ENCODE measurements around the gene ERCC5. TPM values are rescaled to one million over a fixed set of nuclear protein-coding genes. Genes with fewer than 3 reads are reported as not detected.

Gene ERCC5
- total and polyA plus RNA-seq, 2 experiments from 2014 or later: 49.2 to 78.5 TPM

GRCh38 chr13:102897371-102898138, 51.7 kb downstream of the ERCC5 start:
- Histone ChIP-seq H3K9me2 (ENCODE audit: insufficient read depth) (no peaks in the 10 kb centered on the region), H3K79me2 (ENCODE audit: insufficient read depth) (no peaks in the 10 kb centered on the region), H3K27ac (no peak overlapping the region), H3K36me3 (ENCODE audit: low read depth) (no peaks in the 10 kb centered on the region), H3K4me3 (no peak overlapping the region), H3K4me2 (ENCODE audit: unreplicated experiment) (no peak overlapping the region), H4K20me1 (ENCODE audit: insufficient read depth) (no peaks in the 10 kb centered on the region), H3F3A (ENCODE audit: insufficient read depth) (no peaks in the 10 kb centered on the region), H3K9ac (no peak overlapping the region), H3K4me1 (ENCODE audit: insufficient read depth) (peaks cover 6% of the 10 kb centered on the region; the same call in 1 of the 2 replicates), H3K9me3 (ENCODE audit: low read depth) (no peaks in the 10 kb centered on the region), H2AFZ (no peak overlapping the region), H3K27me3 (replicated peaks; ENCODE audit: insufficient read depth) (no peaks in the 10 kb centered on the region)
- DNase-seq: no peak
- in situ Hi-C loops (cut with MboI): no loop called here
- TF ChIP-seq EZH2 (IDR thresholded peaks at IDR 0.05; ENCODE audit: insufficient read depth, poor library complexity, severe bottlenecking) (no peak), EZH2phosphoT487 (IDR thresholded peaks at IDR 0.05; ENCODE audit: insufficient read depth, low read depth) (no peak)
- 89 to 94% methylated on average over 6 of the region's 6 CpGs for WGBS, 2 experiments (ENCODE audit: low coverage in 1 of 2, low lambda C conversion rate in 2 of 2, missing lambda C conversion rate in 2 of 2)

DNA sequence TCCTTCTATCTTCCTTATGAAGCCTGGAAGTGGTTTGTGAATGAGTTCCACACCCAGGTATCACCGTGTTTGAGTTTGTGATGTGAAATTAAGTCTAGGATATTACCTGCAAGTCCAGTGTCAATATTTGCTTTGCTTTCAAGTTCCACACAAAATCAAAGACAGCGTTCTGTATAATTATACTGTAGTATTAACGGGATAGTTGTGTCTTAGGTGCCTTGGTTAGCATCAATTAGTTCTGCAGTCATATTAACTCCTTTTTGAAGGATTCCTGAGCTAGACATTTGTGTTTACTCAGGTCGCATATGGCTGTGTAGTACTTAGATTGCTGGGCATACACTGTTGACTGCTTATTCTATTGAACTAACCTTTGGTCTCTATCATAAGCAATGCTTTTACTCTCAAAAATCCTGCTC, 54.4 kb downstream of the ERCC5 start:
- in situ Hi-C loops (cut with MboI): no loop called here
- Histone ChIP-seq H3K4me3 (no peak overlapping the region), H3K79me2 (ENCODE audit: insufficient read depth) (no peaks in the 10 kb centered on the region), H3K4me2 (ENCODE audit: unreplicated experiment) (no peak overlapping the region), H3F3A (ENCODE audit: insufficient read depth) (no peaks in the 10 kb centered on the region), H3K9me3 (ENCODE audit: low read depth) (no peaks in the 10 kb centered on the region), H3K36me3 (ENCODE audit: low read depth) (no peaks in the 10 kb centered on the region), H3K27me3 (replicated peaks; ENCODE audit: insufficient read depth) (no peaks in the 10 kb centered on the region), H4K20me1 (ENCODE audit: insufficient read depth) (no peaks in the 10 kb centered on the region), H3K27ac (no peak overlapping the region), H2AFZ (no peak overlapping the region), H3K9me2 (ENCODE audit: insufficient read depth) (no peaks in the 10 kb centered on the region), H3K9ac (no peak overlapping the region), H3K4me1 (ENCODE audit: insufficient read depth) (peaks cover 6% of the 10 kb centered on the region; the same call in 1 of the 2 replicates)
- 70 to 75% methylated on average over 4 of the region's 4 CpGs for WGBS, 2 experiments (ENCODE audit: low coverage in 1 of 2, low lambda C conversion rate in 2 of 2, missing lambda C conversion rate in 2 of 2)
- DNase-seq: no peak
- TF ChIP-seq EZH2phosphoT487 (IDR thresholded peaks at IDR 0.05; ENCODE audit: insufficient read depth, low read depth) (no peak), EZH2 (IDR thresholded peaks at IDR 0.05; ENCODE audit: insufficient read depth, poor library complexity, severe bottlenecking) (no peak)

DNA sequence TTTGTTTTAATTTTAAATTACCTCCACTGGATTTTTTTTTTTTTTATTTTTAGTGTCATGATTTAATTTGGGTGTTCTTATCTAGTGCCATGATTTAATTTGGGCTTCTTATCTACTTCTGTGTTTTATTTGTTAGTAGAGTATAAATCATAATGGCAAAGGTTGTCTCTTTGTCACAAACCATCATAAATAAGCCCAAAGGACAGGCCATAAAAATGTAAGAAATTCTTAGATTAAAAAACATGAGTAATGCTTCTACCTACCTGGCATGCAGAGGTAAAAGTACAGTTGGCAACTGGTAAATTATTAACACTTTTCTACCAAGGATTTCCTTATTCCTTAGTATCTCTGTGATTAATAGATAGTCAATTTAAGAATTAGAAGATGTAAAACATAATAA, 55.2 kb downstream of the ERCC5 start:
- Histone ChIP-seq H3F3A (ENCODE audit: insufficient read depth) (no peaks in the 10 kb centered on the region), H3K79me2 (ENCODE audit: insufficient read depth) (no peaks in the 10 kb centered on the region), H3K9me3 (ENCODE audit: low read depth) (no peaks in the 10 kb centered on the region), H3K9me2 (ENCODE audit: insufficient read depth) (no peaks in the 10 kb centered on the region), H3K9ac (no peak overlapping the region), H3K27me3 (replicated peaks; ENCODE audit: insufficient read depth) (no peaks in the 10 kb centered on the region), H3K4me2 (ENCODE audit: unreplicated experiment) (no peak overlapping the region), H2AFZ (no peak overlapping the region), H3K4me3 (no peak overlapping the region), H4K20me1 (ENCODE audit: insufficient read depth) (no peaks in the 10 kb centered on the region), H3K36me3 (ENCODE audit: low read depth) (no peaks in the 10 kb centered on the region), H3K27ac (no peak overlapping the region), H3K4me1 (ENCODE audit: insufficient read depth) (peaks cover 6% of the 10 kb centered on the region; the same call in 1 of the 2 replicates)
- no peak for TF ChIP-seq EZH2 (IDR thresholded peaks at IDR 0.05; ENCODE audit: insufficient read depth, poor library complexity, severe bottlenecking)
- TF ChIP-seq EZH2phosphoT487 (IDR thresholded peaks at IDR 0.05; ENCODE audit: insufficient read depth, low read depth): no peak
- in situ Hi-C loops (cut with MboI): no loop called here
- no peak for DNase-seq

- no peaks in the 10 kb centered on the region for H3K79me2 ChIP-seq (ENCODE audit: insufficient read depth)
- no peaks in the 10 kb centered on the region for H3K9me3 ChIP-seq (ENCODE audit: low read depth)
- no peak overlapping the region for H3K4me2 ChIP-seq (ENCODE audit: unreplicated experiment)
- no peaks in the 10 kb centered on the region for H3K36me3 ChIP-seq (ENCODE audit: low read depth)
- no peak overlapping the region for H3K9ac ChIP-seq
- no peak overlapping the region for H3K27ac ChIP-seq
- peak; percentile 65 for DNase-seq
- H3K9me2 ChIP-seq (ENCODE audit: insufficient read depth): no peaks in the 10 kb centered on the region
- TF ChIP-seq EZH2 (IDR thresholded peaks at IDR 0.05; ENCODE audit: insufficient read depth, poor library complexity, severe bottlenecking) (no peak), EZH2phosphoT487 (IDR thresholded peaks at IDR 0.05; ENCODE audit: insufficient read depth, low read depth) (no peak)
- peaks cover 6% of the 10 kb centered on the region; the same call in 1 of the 2 replicates for H3K4me1 ChIP-seq (ENCODE audit: insufficient read depth)
- H2AFZ ChIP-seq: no peak overlapping the region
- no peaks in the 10 kb centered on the region for H4K20me1 ChIP-seq (ENCODE audit: insufficient read depth)
- in situ Hi-C loops (cut with MboI): no loop called here
- H3K27me3 ChIP-seq (replicated peaks; ENCODE audit: insufficient read depth): no peaks in the 10 kb centered on the region
- no peaks in the 10 kb centered on the region for H3F3A ChIP-seq (ENCODE audit: insufficient read depth)
- no peak overlapping the region for H3K4me3 ChIP-seq
- 52% methylated on average over 5 of the region's 5 CpGs for WGBS, 2 experiments (ENCODE audit: low coverage in 1 of 2, low lambda C conversion rate in 2 of 2, missing lambda C conversion rate in 2 of 2)
Measured at GRCh38 chr13:102901615-102902305, 55.9 kb downstream of the ERCC5 start.

Measured in GM23248 (cell line).